Measurements from ENCODE around the gene RAB3B.
A peak's percentile ranks its signal among the peaks of the same experiment; 100 is the strongest.

GRCh38 chr1:51875291-51875772 is 115.2 kb downstream of the RAB3B start:
- TF ChIP-seq POLR2A (IDR thresholded peaks at IDR 0.05; ENCODE audit: low read length) (peak; percentile 20), GATA1 (IDR thresholded peaks at IDR 0.05; ENCODE audit: low read depth, low read length) (no peak)

Data from erythroblast (primary cell).